GM11168 (cell line): Measurements from ENCODE around the gene HOXA6.

ENCODE experiments used
- in situ Hi-C: fragments of 300-500 bp; cut with MboI; formaldehyde crosslinking; loops from one replicate; pipeline ENCODE4 v1.12.0; 2022; ENCODE audit warnings: low sequenced_read_pairs; ENCODE audit not compliant: unreplicated experiment

HOXA6 gene

DNA sequence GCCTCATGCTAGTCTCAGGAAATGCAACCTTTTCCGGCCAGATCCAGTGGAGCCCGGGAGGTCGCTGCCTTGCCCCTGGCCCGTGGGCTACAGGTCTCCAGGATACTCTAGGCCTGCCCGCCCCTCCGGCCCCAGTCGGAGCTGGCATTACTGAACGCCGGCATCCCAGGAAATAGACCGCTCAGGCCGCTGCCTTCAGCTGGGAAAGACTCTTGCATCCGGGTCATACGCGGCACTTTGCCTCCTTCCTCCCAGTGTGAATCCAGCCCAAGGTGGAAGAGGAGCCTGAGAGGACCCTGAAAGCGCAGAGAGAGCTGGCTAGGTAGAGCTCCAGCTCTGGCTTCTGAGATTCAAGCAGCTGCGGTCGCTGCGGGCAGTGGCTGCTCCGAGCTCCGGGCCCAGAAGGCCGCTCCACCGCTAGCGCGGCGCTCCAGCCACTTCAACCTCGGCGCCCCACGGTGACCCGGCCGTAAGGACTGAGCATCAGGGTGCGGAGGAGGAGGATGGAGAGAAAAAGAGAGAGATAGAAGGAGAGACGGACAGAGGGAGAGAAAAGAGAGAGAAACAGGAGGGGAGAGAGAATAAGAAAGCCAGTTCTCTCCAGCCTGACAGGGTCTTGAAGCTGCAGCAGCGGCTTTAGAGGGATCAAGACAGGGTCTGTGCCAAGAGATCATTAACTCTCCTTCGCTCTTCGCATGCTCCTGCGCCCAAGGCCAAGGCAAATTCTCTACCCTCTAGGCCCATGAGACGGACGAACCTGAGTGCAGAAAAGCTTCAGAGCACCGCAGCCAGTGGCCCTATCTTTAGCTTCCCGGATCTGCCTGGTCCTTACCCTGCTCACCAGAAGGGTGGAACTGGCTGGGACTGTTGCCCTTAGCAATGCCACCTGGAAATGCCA is 28.3 kb upstream of the HOXA6 start:
- in situ Hi-C loops: loop anchor here (25.0 kb wide), 1 partner anchor 1314 kb away; no protein-coding TSS in a partner anchor

GRCh38 chr7:27174874-27175625 is 27.5 kb upstream of the HOXA6 start:
- in situ Hi-C loops: loop anchor here (25.0 kb wide), 1 partner anchor 1313 kb away; no protein-coding TSS in a partner anchor

DNA sequence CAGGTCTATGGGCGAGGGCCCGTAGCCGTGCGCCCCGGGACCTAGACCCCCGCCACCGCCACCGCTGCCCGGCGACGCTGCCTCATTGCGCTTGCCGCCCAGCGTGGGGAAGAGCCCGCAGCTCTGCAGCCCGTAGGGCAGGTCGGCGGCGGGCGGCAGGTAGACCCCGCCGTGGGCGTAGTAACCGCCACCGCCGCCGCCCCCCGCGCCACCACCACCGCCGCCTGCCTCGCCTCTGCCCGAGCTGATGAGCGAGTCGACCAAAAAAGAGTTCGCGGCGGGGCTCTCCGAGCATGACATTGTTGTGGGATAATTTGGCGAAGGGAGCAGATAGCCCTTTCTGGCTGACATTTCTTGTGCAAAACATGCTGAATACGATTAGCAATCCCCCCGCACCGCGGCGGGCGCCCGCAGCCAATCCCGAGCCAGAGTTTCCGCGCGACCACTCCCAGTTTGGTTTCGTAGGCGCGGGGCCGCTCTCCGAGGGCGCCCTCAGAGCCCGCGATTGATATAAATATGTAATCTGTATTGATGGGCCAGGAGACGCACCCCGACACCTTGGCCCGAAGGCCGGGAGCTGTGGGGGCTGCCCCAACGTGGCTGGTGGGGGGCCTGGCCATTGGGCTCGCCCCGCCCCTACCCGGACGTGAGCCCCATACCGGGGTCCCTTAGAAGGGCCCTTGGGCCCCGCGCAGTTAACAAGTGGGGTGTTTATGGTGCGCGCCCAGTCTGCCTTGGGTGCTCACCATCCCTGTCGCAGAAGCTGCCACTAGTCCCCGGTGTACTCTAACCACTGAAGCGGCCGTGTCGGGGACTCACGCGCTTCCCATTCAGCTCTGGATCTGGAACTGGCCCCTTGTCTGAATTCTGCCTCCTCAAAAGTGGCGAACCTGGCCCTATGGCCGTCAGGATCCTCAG is 26.6 kb upstream of the HOXA6 start, which contains the start of gene HOXA10:
Gene HOXA10, minus strand, starts transcription at position 365 of the 918 bp plus-strand sequence. Its CDS starts 14 bp downstream, at position 351.
- in situ Hi-C loops: no loop called here

GRCh38 chr7:27173511-27173955 is 26.0 kb upstream of the HOXA6 start:
- in situ Hi-C loops: no loop called here

DNA sequence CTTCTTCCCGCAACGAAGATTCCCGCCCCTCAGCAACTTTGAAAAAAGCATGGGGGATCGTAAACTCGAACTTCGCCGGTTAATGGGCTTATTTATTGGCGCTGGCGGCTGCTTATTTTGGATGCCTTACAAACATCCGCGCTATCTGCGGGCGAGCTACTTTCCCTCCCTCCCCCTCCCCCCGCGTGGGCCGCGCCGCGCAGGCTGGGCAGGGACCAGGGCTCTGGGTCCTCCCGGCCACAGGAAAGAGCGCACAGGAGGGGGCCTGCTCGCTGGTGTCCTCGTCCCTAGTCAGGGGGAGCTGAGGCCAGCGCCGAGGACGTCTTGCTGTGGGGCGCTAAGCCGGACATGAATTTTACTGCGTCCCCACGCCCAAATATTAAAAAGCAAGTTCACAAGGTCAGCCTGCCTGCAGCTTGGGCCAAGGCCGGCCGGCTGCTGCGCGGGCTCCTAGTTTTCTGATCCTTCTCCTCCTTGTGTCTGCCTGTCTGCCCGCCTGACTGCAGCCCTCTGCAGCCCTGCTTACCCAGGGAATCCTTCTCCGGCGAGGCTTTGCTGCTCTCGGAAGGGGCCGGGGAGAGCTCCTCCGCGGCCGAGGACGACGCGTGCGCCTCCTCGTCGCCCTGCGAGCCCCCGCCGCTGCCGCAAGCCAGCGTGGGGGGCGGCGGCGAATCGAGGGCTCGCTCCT is 25.4 kb upstream of the HOXA6 start:
- in situ Hi-C loops: no loop called here

DNA sequence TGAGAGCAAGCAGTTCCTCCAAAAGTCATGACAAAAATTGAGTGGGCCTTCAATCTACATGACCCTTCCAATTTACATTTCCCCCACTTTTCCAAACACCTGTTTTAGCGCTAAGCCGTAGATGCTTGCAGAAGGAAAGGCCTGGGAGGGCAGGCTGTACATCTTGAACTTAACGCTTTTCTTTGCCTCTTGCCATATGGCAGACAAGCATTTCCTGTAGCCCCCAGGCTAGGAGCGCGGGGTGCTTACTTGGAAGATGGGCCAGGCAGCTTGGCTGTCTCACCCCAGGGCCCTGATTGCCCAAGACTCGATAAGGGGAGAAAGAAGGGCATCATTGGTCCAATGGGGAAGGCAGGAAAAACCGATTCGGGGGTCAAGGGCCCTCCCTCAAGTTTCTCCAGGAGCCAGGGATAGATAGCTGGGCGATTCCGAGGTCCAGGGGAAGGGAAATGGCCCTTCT is 24.8 kb upstream of the HOXA6 start:
- in situ Hi-C loops: no loop called here

GRCh38 chr7:27171637-27172314 is 24.2 kb upstream of the HOXA6 start:
- in situ Hi-C loops: no loop called here

DNA sequence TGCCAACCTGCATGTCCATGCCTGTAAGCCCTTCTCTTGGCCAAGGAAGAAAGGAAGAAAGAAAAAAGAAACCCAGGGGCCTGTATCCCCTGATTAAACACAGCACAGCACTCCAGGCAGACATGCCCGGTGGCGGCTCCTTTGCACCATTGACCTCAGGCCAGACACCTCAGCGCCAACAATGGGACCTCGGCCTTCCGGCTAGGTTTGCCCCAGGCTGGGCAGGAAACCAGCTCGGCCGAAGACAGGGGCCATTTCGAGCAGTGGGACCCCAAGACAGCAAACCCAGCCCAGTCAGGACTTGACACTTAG is 23.7 kb upstream of the HOXA6 start:
- in situ Hi-C loops: no loop called here

- in situ Hi-C loops: no loop called here
Observed at GRCh38 chr7:27170426-27171324, 23.1 kb upstream of the HOXA6 start.

DNA sequence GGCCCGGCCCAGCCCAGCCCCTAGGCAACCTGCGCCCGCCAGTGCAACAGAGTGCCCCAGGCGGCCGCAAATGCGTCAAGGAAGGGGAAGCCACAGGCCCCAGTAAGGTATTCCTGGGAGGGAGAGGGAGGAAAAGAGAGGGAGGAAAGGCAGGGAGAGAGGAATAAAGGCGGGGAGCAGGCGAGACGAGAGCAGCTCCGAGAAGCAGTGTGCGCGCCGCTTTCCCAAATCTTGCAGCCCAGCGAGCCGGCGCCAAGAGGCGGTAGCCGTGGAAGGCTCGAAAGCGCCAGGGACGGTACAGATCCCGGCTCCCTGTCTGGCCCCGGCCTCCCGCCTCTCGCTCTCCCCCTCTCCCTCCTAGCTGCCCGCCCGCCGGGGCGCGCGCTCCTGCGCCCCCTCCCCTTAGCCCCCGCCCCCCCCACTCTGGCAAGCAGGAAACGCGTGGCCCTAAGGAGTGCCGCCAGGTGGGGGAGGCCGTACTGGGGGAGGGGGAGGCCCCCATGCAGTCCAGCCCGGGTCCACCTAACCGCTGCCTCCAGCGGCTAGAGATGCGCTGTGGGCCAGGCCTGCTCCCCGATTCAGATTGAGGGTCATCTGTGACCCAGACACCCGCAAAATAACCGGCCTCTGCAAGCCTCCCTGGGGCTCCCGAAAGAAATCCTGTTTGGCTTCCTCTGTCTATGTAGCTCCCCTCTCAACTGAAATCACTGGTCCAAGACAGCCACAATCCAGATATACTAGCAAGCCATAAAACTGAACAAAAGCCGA is 22.3 kb upstream of the HOXA6 start:
- in situ Hi-C loops: no loop called here

GRCh38 chr7:27168265-27168947 is 20.8 kb upstream of the HOXA6 start:
- in situ Hi-C loops: no loop called here

GRCh38 chr7:27167916-27168264 is 20.3 kb upstream of the HOXA6 start:
- in situ Hi-C loops: no loop called here

GRCh38 chr7:27166531-27167505 is 19.2 kb upstream of the HOXA6 start:
- in situ Hi-C loops: no loop called here

DNA sequence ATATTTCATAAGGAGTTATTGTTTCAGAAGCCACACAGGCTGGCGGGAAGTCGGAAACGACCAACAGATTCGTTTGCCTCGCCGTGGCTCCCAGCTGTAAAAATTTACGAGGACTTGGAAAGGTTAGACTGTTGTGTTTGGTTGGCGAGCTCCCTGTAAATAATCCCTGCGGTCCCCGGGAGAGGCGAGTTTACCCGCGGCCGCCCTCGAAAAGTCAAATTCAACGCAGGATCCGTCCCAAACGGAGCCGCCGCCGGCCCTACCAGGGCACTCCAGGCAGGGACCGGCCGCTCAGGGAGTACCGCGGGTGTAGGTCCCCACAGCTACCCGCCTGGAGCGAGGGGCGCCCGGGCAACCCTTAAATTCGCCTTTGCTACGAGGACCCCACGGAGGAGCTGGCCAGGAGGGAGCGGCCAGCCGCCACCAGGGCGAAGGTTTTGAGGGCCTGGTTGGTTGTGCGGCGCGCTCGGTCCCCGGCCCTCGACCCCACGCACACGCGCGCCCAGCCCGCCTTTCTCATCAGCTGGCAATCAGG is 18.5 kb upstream of the HOXA6 start:
- in situ Hi-C loops: no loop called here
